NCI-H1092 treated with DMSO at 0.1 percent for 48 hours (cell line): ENCODE measurements around the gene CRTC3.
"Not testable (repeated sequence)": the region's sequence is repeated elsewhere in the genome, so short reads cannot be mapped to it uniquely, and the experiment has no call there.

Experiments used
- DNase-seq: peaks from one replicate; lab custom pipeline; 2025; lab: John Stamatoyannopoulos, UW

The CRTC3 gene

DNA sequence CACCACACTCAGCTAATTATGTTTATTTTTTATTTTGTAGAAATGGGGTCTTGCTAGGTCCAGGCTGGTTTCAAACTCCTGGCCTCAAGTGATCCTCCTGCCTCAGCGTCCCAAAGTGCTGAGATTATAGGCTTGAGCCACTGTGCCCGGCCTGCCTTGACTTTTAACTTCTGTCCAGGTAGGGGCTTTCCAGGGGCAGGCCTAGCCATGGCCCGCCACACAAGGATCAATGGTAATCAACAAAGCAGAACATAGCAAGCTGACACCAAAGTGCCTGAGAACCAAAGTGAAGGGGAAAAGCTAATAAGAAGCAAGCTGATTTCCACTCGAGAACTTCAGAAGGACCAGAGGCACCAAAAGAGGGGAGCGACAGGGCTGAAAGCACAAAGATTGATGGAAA lies 9.4 kb upstream of the CRTC3 start:
- no peak for DNase-seq

DNA sequence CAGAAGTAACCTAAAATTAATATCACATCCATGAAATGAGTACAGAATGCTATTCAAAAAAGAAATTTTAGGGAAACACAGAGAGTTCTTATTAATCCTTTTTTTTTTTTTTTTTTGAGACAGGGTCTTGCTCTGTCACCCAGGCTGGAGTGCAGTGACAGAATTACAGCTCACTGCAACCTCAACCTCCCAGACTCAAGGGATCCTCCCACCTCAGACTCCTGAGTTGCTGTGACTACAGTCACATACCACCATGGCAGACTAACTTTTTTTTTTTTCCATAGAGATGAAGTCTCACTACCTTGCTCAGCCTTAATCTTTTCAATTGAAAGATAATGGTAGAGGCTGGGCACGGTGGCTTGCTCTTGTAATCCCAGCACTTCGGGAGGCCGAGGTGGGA lies 6.3 kb upstream of the CRTC3 start:
- no peak for DNase-seq

DNA sequence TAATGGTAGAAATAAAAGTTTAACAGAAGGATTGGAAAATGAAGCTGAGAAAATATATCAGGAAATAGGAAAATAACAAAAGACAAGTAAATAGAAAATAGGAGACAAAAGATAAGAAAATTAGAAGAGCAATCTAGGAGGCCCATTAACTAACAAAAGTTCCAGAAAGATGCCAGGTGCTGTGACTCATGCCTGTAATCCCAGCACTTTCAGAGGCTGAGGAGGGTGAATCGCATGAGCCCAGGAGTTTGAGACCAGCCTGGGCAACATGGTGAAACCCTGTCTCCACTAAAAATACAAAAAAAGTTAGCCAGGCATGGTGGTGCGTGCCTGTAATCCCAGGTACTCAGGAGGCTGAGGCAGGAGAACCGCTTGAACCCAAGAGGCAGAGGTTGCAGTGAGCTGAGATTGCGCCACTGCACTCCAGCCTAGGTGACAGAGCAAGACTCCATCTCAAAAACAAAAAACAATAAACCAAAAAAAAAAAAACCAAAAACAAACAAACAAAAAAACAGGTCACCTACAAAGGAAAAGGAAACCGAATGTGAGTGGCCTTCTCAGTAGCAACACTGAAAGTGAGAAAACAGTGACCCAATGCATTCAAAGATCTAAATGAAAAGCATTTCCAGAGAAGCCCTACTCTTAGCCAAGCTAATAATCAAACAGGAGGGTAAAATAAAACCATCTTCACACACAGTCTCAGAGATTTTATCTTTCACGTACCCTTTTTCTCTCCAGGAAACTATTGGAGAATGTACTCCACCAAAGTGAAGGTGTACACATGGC lies 5.5 kb upstream of the CRTC3 start:
- DNase-seq = not testable (repeated sequence)

DNA sequence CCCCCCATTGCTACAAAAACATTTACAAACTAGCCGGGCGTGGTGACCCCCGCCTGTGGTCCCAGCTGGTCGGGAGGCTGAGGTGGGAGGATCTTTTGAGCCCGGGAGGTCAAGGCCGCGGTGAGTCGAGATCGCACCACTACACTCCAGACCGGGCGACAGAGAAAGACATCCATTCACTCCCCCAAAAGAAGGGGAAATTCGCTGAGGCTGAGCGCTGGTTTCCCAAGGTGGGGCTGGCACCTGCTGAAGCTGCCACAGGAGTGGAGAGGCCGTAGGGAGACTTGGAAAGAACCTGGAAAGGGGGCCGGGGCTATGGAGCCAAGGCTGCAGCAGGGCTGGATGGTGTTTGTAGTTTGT lies 732 bp upstream of the CRTC3 start:
- no peak for DNase-seq

DNA sequence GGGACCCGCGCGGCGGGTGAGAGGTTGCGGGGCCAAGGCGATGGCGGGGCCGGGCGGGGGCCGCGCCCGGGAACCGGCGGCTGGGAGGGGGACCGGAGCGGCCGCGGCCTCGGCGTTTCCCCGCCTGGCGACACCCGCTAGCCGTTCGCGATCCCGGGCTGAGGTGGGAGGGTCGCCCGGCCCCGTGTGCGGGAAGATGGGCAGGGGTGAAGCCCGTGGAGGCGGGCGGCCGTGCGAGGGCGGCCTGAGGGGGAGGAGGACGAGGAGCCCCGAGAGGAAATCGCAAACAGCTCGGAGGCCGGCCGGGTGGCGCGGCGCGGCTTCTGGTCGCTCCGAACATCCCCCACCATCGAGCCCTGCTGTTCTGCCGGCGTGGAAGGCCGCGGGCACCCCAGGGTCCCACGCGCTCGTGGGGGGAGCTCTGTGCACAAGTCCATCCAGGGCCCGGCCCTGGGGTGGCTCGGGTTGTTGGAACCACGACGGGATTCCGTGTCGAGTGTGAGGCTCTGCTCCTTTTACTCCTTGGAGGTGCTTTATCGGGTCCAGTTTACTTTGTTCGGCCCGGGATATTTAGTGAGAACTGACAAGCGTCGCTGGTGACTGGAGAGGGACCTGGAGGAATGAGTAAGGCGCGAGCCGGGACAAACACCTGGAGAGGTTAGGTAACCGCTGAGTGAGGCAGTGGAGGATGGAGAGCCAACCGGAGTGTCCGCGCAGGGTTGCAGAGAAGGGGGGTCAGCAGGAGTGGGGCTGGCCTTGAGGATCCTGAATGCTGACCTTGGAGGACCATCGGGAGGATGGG lies 728 bp downstream of the CRTC3 start:
- DNase-seq = peak; percentile 25

DNA sequence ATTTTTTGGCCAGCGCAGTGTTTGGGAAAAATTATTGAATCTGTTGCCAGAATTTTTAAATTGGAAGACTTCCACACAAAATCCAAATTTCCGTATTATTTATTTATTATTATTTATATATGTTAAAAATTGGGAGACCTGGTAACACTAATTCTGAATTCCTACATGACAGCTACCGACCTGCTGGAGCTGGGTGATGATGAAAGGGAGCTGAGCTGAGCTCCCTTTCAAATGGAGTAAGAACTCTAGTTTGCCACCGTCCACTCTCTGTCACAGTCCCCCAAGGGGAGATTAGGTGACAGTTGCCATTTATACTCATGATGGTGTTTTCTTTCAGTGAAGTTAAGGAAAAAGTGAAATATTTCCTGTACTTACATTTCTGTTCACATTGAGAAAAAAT lies 1.4 kb downstream of the CRTC3 start:
- no peak for DNase-seq

DNA sequence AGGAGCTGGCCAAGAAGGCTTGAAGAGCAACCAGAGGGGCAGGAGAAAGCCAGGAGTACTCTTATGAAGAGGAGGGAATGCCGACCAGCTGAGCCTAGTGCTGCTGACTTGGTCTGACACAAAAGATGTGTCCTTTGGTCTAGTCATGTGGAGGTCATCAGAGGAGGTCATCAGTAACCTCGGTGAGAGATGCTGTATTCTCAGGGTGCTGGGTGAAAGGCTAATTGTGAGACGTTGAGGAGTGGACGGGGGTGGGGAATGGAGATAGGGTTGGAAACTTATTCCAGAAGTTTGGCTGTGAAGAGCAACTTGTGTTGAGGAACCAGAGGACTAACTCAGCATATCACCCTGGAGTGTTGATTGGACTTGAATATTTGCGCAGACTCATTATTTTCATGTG lies 5.5 kb downstream of the CRTC3 start:
- DNase-seq = no peak

DNA sequence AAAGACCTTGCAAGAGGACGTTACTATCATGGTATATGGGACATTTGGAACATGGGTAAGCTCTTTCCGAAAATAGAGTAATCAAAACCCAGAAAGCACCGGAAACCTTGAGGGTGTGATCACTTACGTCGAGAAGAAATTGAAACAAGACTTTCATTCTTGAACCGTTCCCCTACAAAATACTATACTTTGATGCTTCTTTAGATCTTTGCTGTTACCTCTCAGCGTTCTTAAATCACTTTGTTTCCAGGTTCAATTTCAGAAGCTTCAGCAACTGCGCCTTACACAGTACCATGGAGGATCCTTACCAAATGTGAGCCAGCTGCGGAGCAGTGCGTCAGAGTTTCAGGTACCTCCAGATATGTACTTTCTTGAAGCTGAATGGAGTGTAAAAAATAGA lies 10.1 kb downstream of the CRTC3 start:
- DNase-seq = no peak

DNA sequence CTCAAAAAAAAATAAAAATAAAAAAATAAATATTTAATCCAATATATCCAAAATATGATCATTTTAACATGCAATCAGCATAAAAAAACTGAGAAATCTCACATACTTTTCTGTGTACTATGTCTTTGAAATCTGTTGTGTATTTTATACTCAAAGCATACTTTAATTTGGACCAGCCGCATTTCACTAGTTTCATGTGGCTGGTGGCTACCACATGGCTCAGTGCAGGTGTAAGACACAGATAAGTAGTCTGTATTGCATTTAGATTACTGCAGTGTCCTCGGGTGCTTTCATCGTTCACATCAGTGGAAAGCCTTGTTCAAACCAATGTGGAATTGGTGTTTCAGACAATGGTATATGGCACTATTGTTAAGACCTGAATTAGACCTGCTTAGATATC lies 11.0 kb downstream of the CRTC3 start:
- no peak for DNase-seq

DNA sequence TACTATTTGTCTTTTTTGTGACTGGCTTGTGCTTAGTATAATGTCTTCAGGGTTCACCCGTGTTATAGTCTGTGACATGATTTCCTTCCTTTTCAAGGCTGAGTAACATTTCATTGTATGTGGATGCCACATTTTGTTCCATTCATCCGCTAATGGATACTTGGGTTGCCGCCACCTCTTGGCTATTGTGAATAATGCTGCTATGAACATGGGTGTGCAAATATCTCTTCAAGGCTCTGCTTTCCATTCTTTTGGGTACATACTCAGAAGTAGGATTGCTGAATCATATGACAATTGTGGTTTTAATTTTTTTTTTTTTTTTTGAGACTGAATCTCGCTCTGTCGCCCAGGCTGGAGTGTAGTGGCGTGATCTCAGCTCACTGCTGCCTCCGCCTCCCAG lies 15.4 kb downstream of the CRTC3 start:
- DNase-seq = no peak

DNA sequence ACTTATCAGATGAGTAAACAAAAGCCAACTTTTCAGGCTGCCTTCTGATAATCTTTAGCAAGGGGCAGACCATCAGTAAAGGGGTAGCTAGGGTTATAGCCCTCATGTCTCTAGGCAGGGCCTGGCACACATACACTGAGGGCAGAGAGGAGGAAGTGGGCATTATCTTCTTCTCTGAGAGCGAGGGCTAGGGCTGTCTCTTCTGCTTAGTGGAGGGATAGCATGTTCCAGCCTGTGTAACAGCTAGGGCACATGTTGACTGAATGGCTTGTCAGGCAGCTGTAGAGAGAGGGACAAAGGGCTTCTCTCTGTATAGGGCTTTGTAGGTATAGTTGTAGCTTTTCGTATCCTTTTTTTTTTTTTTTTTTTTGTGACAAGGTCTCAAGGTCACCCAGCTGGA lies 17.8 kb downstream of the CRTC3 start:
- DNase-seq = no peak

DNA sequence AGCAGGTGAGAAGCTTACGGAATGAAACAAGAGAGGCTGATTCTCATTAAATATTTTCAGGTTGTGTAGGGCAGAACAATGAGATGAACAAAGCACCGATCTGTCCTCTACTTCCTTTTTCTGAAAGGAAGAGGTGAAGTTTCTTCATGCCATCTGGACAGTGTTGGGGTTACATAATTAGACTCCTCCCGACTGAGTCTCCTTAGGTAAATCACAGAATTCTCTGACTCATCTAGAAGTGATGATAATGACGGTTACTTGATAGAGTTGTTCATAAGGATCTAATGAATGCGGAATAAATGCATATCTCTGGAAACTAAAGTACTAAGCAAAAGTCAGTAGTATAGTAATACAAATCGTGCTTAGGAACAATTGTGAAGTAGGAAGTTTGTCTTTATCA lies 21.2 kb downstream of the CRTC3 start:
- DNase-seq = no peak

DNA sequence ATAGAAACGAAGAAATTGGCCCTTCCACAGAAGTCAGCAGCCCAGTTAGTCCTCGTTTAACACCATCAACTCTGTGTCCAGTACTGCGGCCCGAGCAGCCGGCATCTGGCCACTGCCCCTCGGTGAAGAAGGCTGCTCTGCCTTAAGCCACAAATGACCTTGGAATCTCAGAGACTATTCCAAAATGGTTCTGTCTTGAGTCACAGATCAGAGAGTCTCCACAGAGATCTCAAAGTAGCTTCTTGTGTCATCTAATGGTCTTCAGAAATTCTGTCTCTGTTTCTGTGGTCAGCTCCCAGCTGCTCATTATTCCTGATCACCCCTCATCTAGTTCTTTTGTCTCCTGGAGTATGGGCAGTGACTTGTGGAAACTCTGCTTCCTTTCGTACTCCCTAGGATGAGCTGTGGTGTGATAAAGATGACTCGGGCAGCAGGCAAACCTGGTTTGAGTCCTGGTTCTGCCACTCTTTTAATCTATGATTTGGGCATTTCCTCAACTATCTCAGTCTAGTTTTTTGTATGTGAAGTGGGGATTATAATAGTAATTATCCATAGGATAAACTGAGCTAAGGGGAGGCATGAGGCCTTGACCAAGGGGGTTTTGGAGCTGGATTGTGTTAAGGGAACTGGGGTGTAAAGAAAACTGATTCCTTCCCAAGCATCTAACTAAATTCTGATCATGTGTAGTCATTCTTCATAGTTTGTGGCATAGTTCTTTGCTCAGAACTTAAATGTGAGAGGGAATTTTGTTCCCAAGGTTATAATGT lies 22.6 kb downstream of the CRTC3 start:
- no peak for DNase-seq

DNA sequence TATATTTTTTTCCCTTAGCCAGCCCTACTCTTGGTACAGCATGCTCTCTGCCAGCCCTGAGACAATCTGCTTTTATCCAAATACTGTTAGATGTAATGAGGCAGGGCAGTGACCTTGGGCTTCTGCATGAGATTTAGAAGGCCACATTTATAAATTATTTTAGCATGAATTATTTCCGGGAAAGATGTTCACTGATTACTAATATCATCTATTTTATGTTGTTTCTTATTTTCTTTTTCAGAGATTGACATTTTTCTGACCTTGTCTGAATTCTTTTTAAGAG lies 23.1 kb downstream of the CRTC3 start:
- DNase-seq = no peak

DNA sequence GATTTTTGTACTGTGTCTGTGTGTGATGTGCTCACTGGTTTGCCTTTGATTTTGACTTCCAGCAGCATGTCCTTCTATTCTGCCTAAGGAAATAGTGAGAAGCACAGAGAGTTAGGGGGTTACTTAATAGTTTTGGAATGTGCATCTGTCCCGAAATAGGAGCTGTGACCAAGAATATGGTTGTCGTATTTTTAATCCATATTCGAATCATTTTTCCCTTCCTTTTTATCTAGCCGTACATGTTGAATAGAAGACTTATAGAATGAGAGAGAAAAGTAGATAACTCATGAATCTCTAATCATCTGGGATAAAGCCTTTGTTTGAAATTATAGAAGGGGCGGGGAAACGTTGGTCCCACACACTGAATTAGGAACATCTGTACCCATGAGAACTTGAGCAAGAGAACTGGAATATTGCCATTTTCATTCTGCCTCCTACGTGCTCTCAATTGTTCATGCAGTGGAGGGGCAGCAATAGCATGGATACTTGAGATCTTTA lies 23.6 kb downstream of the CRTC3 start:
- no peak for DNase-seq

DNA sequence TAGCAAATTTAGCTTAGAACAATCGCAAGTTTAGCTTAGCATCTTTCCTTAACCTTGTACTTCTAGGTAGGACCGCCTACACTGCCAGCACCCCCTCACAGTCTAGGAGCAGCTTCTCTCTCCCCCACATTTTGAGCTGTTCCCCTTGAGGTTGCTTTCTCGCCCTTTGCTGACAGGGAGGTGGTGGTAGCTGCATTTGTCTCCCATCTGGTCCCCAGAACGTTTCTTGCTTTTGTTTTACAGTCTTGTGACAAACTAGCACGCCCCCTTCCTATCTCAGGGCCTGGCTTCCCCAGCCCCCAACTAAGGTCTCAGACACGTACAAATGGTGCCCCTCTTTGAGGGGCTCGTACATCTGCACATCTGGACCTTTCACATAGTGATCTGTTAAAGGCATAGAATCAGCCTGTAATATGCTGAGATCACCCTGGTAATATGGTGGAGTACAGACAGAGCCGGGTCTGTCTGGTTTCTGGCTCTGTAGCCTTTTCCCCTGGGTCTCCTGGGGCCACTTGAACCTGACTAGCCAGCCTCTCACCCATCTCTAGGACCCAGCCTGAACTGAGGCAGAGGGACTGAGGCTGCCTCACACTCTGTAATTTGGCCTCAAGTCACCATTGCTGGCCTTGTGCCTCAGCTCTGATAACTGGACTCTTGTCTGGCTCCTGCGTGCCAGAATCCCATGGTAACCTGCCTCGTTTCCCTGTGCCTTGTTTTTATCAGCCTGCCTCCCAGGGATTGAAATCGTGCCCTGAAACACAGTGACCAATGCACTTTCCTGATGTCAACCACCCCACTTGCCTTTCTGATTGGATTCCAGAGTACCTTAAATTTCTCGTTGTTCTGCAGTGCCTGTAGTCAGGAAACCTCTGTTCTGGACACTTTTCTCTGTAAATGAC lies 27.7 kb downstream of the CRTC3 start:
- DNase-seq = peak; percentile 78

DNA sequence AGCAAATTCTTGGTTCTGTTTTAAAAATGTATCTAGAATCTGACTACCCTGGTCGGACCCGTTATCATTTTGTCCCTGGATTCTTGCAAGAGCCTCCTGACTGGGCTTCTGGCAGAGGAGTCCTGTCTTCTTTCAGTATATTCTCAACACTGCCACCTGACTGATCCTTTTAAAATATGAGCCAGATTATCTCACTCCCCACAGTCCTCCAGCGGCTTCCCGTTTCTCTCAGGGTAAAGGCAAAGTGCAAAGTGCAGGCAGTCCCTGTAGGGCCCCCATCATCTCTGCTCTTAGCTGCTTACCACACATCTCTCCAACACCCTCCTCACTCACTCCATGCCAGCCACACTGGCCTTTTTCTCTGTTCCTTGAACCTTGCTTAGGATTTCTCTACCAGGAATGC lies 28.4 kb downstream of the CRTC3 start:
- peak; percentile 27 for DNase-seq

DNA sequence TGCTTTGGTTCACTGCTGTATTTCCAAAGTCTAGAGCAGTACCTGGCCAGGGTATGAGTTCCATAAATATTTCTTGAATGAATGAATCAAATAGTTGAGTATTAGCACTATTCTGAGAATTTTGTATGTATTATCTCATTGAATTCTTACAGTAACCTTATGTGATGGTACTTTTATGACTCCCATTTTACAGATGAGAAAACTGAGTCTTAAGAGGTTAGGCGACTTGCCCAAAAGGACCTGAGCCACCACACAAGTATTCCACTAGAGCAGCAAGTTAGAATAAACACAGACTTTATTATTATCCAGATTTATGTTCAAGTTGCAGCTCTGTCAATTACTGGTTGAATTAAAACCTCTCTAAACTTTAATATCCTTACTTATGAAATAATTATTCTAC lies 29.4 kb downstream of the CRTC3 start:
- no peak for DNase-seq

DNA sequence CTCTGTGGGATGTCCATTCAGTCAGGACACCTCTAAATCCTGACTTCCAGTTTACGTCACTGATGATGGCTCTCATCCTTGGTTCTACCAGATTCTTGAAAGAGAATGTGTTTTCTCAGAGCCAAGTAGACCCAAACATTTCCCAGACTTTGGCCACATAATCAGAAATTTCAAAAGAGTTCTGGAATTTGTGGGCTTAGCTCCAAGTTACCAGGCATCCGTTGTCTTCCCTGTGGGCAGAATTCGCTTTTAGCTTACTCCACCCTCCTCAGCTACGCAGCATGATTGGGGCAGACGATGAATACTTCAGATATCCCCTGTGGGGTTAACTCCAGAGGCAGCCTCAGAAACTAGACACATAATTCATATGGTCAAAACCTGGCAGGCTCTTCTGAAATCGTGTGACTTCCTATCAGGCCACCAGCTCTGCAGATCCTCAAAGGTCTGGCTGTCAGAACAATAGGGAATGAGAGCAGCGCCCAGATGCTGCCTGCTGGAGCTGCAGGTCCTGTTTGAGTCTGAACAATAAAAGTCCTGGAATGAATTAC lies 30.6 kb downstream of the CRTC3 start:
- no peak for DNase-seq

DNA sequence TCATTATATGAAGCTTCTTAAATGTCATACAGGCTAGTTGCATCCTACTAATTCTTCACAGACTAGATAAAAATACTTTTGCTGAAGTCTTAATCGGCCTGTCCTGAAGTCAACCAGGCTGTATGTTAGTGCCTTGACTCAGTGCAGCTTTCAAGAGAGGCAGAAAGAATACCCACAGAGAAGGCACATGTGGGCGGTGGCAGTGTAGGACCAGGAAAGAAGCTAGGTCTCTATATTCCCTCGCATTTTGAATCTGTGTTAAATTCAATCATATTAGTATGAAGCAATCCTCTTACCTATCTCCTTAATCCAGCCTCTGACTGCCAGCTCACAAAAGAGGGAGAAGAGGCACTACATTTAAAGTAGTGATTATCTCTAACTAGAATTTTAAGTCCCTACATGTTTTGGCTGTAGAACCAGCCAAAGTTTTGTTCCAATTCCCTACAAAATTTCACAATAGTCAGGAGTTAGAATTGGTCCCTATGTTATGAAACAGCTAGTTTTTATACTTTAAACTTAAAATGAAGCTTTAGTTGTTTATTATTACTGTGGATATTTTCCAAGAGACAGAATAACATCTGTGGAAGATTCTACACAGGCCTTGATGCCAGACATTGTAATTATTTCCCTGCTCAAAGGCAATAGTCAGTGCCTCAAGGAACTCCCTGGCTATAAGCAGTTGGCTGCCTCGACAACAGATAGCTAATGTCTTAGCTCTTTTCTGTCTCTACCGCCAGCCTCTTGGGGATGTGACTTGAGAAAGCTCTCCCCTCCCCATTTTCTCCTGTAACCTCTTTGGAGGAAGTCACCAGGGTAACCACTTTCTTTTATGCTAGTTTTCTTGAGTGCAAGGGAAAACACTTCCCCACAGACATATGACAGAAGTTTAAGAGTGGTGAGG lies 31.9 kb downstream of the CRTC3 start:
- DNase-seq = no peak

DNA sequence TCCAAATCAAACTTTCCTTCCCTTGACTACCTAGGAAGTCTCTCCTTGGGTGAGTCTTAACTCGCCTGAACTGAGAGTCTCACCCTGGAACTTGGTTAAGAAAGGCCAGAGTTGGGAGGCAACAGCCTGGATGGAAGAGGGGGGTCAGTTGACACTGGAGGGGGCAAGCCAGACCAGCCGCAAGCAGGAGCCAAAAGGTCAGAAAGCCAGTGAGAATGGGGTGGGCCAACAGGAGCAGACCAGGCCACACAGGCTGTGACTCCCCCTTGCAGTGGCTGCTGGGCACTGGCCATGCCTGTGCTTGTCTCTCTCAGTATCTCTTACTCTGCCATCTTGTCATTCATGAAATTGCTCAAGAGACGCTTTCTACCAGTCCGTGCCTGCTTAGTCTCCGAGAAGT lies 32.9 kb downstream of the CRTC3 start:
- no peak for DNase-seq
